GM15510 (cell line): ENCODE measurements around the gene TRERF1.

Experiments
- POLR2A ChIP-seq: IDR thresholded peaks from 3 replicates; pipeline ENCODE4 v1.6.1; 2011; ENCODE audit warnings: borderline replicate concordance; ENCODE audit not compliant: insufficient read length; ENCODE audit errors: extremely low read depth

The TRERF1 gene

GRCh38 chr6:42260396-42260888 lies 191.3 kb downstream of the TRERF1 start:
- TF ChIP-seq POLR2A = no peak

GRCh38 chr6:42259841-42260395 lies 191.8 kb downstream of the TRERF1 start:
- no peak for TF ChIP-seq POLR2A

- TF ChIP-seq POLR2A = no peak
Observed at GRCh38 chr6:42259286-42259685, 192.4 kb downstream of the TRERF1 start.

GRCh38 chr6:42257614-42258013 lies 194.1 kb downstream of the TRERF1 start:
- TF ChIP-seq POLR2A = no peak

GRCh38 chr6:42257063-42257462 lies 194.7 kb downstream of the TRERF1 start:
- no peak for TF ChIP-seq POLR2A

- TF ChIP-seq POLR2A = no peak
Observed at GRCh38 chr6:42255050-42255449, 196.7 kb downstream of the TRERF1 start.

GRCh38 chr6:42254505-42254904 lies 197.2 kb downstream of the TRERF1 start:
- no peak for TF ChIP-seq POLR2A

- TF ChIP-seq POLR2A = no peak
Observed at GRCh38 chr6:42251911-42252637, 199.7 kb downstream of the TRERF1 start.

- TF ChIP-seq POLR2A = no peak
Observed at GRCh38 chr6:42251500-42251899, 200.2 kb downstream of the TRERF1 start.

GRCh38 chr6:42250274-42250931 lies 201.3 kb downstream of the TRERF1 start:
- no peak for TF ChIP-seq POLR2A

GRCh38 chr6:42249279-42249678 lies 202.4 kb downstream of the TRERF1 start:
- no peak for TF ChIP-seq POLR2A

- TF ChIP-seq POLR2A = no peak
Observed at GRCh38 chr6:42243046-42243445, 208.7 kb downstream of the TRERF1 start.

GRCh38 chr6:42241915-42242314 lies 209.8 kb downstream of the TRERF1 start:
- TF ChIP-seq POLR2A = no peak

- no peak for TF ChIP-seq POLR2A
Observed at GRCh38 chr6:42239736-42240375, 211.9 kb downstream of the TRERF1 start.

GRCh38 chr6:42239333-42239732 lies 212.4 kb downstream of the TRERF1 start:
- no peak for TF ChIP-seq POLR2A

GRCh38 chr6:42237857-42238256 lies 213.9 kb downstream of the TRERF1 start:
- TF ChIP-seq POLR2A = no peak
